WTC11 (cell line): ENCODE data around the gene FOXA3. TPM values are rescaled to one million over a fixed set of nuclear protein-coding genes. Genes with fewer than 3 reads are reported as not detected.

Experiments used
- ATAC-seq: fragments of 200-7000 bp; cut with Tn5 transposase; 2 replicates; pipeline ENCODE4 v1.10.0; 2021; ENCODE audit warnings: mild to moderate bottlenecking, moderate library complexity
- CTCF ChIA-PET: fragments of 300-600 bp; sonication (Branson Sonifier 250); formaldehyde crosslinking; loops from one replicate; lab custom pipeline; 2021; ENCODE audit warnings: antibody characterized with exemption; lab: Charles Lee
- POLR2A ChIA-PET: fragments of 350-600 bp; sonication (Branson Sonifier 250); formaldehyde crosslinking; loops from one replicate; lab custom pipeline; 2021; ENCODE audit warnings: antibody characterized with exemption; lab: Charles Lee
- DNase-seq: peaks from one replicate; pipeline ENCODE4 v3.0.0; 2021; ENCODE audit warnings: low spot score
- H3K27ac Mint-ChIP-seq: 2 replicates; pipeline ENCODE4 v1.8.0; 2021; ENCODE audit warnings: mixed read lengths
- H3K27me3 Mint-ChIP-seq: 2 replicates; pipeline ENCODE4 v1.8.0; 2021; ENCODE audit warnings: low read depth, mild to moderate bottlenecking, moderate library complexity, mixed read lengths
- H3K36me3 Mint-ChIP-seq: 2 replicates; pipeline ENCODE4 v1.8.0; 2021; ENCODE audit warnings: mixed read lengths
- H3K4me1 Mint-ChIP-seq: 2 replicates; pipeline ENCODE4 v1.8.0; 2022; ENCODE audit warnings: mixed read lengths
- H3K4me3 Mint-ChIP-seq: 2 replicates; pipeline ENCODE4 v1.8.0; 2021; ENCODE audit warnings: mild to moderate bottlenecking, moderate library complexity, mixed read lengths
- H3K9me3 Mint-ChIP-seq: 2 replicates; pipeline ENCODE4 v1.8.0; 2021; ENCODE audit warnings: mixed read lengths
- AFF4 ChIP-seq: sonication (generic); formaldehyde crosslinking; IDR thresholded peaks from 2 replicates; pipeline ENCODE4 v1.8.1; 2023; ENCODE audit warnings: mild to moderate bottlenecking, missing genetic modification reagents, borderline replicate concordance
- AR ChIP-seq: fragments of 250-450 bp; sonication (Bioruptor Pico); IDR thresholded peaks from 2 replicates; pipeline ENCODE4 v1.9.0; 2021; ENCODE audit warnings: mild to moderate bottlenecking
- ATF2 ChIP-seq: sonication (generic); formaldehyde crosslinking; IDR thresholded peaks from 2 replicates; pipeline ENCODE4 v1.8.1; 2022; ENCODE audit warnings: low read depth, missing genetic modification reagents, borderline replicate concordance
- CREB1 ChIP-seq: sonication (generic); formaldehyde crosslinking; IDR thresholded peaks from 2 replicates; pipeline ENCODE4 v1.8.0; 2023; ENCODE audit warnings: mild to moderate bottlenecking, missing genetic modification reagents
- ESRRA ChIP-seq: sonication (generic); formaldehyde crosslinking; IDR thresholded peaks from 2 replicates; pipeline ENCODE4 v1.8.1; 2022; ENCODE audit warnings: mild to moderate bottlenecking, missing genetic modification reagents, borderline replicate concordance
- ETV6 ChIP-seq: sonication (generic); formaldehyde crosslinking; IDR thresholded peaks from 2 replicates; pipeline ENCODE4 v1.8.1; 2022; ENCODE audit warnings: mild to moderate bottlenecking, missing genetic modification reagents
- MYBL2 ChIP-seq: sonication (generic); formaldehyde crosslinking; IDR thresholded peaks from 2 replicates; pipeline ENCODE4 v1.8.1; 2023; ENCODE audit warnings: mild to moderate bottlenecking, moderate library complexity, missing genetic modification reagents
- NFE2L1 ChIP-seq: sonication (generic); formaldehyde crosslinking; IDR thresholded peaks from 2 replicates; pipeline ENCODE4 v1.8.1; 2023; ENCODE audit warnings: missing genetic modification reagents
- NR2C2 ChIP-seq: sonication (generic); formaldehyde crosslinking; IDR thresholded peaks from 2 replicates; pipeline ENCODE4 v1.8.0; 2022; ENCODE audit warnings: mild to moderate bottlenecking, missing genetic modification reagents
- PREB ChIP-seq: sonication (generic); formaldehyde crosslinking; IDR thresholded peaks from 2 replicates; pipeline ENCODE4 v1.8.1; 2022; ENCODE audit warnings: mild to moderate bottlenecking, missing genetic modification reagents, moderate library complexity, borderline replicate concordance
- PRRX2 ChIP-seq: fragments of 250-450 bp; sonication (Bioruptor Pico); IDR thresholded peaks from 2 replicates; pipeline ENCODE4 v1.8.0; 2021; ENCODE audit warnings: mild to moderate bottlenecking
- SMAD4 ChIP-seq: sonication (generic); formaldehyde crosslinking; IDR thresholded peaks from 2 replicates; pipeline ENCODE4 v1.8.0; 2022; ENCODE audit warnings: mild to moderate bottlenecking, missing genetic modification reagents
- STAT6 ChIP-seq: sonication (generic); formaldehyde crosslinking; conservative IDR thresholded peaks from 2 replicates; pipeline ENCODE4 v1.8.1; 2023; ENCODE audit warnings: mild to moderate bottlenecking, low read depth, missing genetic modification reagents, moderate library complexity
- TCF7 ChIP-seq: sonication (generic); formaldehyde crosslinking; IDR thresholded peaks from 2 replicates; pipeline ENCODE4 v1.8.0; 2022; ENCODE audit warnings: mild to moderate bottlenecking, low read depth, missing genetic modification reagents, moderate library complexity
- TEAD1 ChIP-seq: sonication (generic); formaldehyde crosslinking; IDR thresholded peaks from 2 replicates; pipeline ENCODE4 v1.8.0; 2022; ENCODE audit warnings: mild to moderate bottlenecking, missing genetic modification reagents
- ZNF232 ChIP-seq: sonication (generic); formaldehyde crosslinking; IDR thresholded peaks from 2 replicates; pipeline ENCODE4 v1.8.0; 2022; ENCODE audit warnings: mild to moderate bottlenecking, missing genetic modification reagents
- ZNF512 ChIP-seq: sonication (generic); formaldehyde crosslinking; IDR thresholded peaks from 2 replicates; pipeline ENCODE4 v1.8.1; 2022; ENCODE audit warnings: missing genetic modification reagents, borderline replicate concordance
- total RNA-seq: library from RNA; stranded (reverse); gene quantifications from 3 replicates; pipeline ENCODE4 v1.2.3, GENCODE V29; 2021

FOXA3 gene
- total RNA-seq, 1 experiment from 2014 or later = 20.7 TPM

GRCh38 chr19:45879971-45880370, 15.8 kb downstream of the FOXA3 start:
- Mint-ChIP-seq H3K27me3 (no peaks in the 10 kb centered on the region), H3K36me3 (no peaks in the 10 kb centered on the region), H3K9me3 (no peaks in the 10 kb centered on the region), H3K4me1 (peaks cover 55% of the 10 kb centered on the region), H3K27ac (no peak overlapping the region), H3K4me3 (no peak overlapping the region)
- DNase-seq (no peak), ATAC-seq (no peak)
- ChIA-PET POLR2A (no interaction called here), CTCF (interaction anchor here (8.5 kb wide), 1 partner anchor 15 kb away, joined by 212 read pairs; the partner anchor contains the start of genes FOXA3 and SYMPK)
- TF ChIP-seq TEAD1 (CRISPR knock-in tag) (no peak), SMAD4 (CRISPR knock-in tag) (no peak), TCF7 (no peak), PRRX2 (CRISPR knock-in tag) (no peak), ETV6 (CRISPR knock-in tag) (no peak), NR2C2 (CRISPR knock-in tag) (no peak), AFF4 (CRISPR knock-in tag) (no peak), STAT6 (CRISPR knock-in tag) (no peak)

- ATAC-seq = no peak; the same call in 1 of the 2 replicates
- no peaks in the 10 kb centered on the region for H3K36me3 Mint-ChIP-seq
- POLR2A ChIA-PET = interaction anchor here (1.0 to 3.0 kb wide), 3 partner anchors 17 to 112 kb away, joined by 6 to 42 read pairs (median 6); partner anchors contain the start of genes FOXA3, SIX5 and SYMPK
- H3K27me3 Mint-ChIP-seq = no peaks in the 10 kb centered on the region
- H3K4me3 Mint-ChIP-seq = peak overlapping the region; percentile 76
- no peak for DNase-seq
- H3K27ac Mint-ChIP-seq = peak overlapping the region; percentile 65
- CTCF ChIA-PET = interaction anchor here (0.5 to 8.5 kb wide), 11 partner anchors 16 to 196 kb away, joined by 3 to 212 read pairs (median 4); partner anchors contain the start of genes CCDC61, FOXA3, MYPOP and RSPH6A
- peaks cover 45% of the 10 kb centered on the region for H3K4me1 Mint-ChIP-seq
- H3K9me3 Mint-ChIP-seq = no peaks in the 10 kb centered on the region
- no peak for TF ChIP-seq ZNF232
- no peak for TF ChIP-seq ATF2 (CRISPR knock-in tag)
- TF ChIP-seq MYBL2 = no peak
- no peak for TF ChIP-seq CREB1
- no peak for TF ChIP-seq ESRRA (CRISPR knock-in tag)
- no peak for TF ChIP-seq ETV6 (CRISPR knock-in tag)
- no peak for TF ChIP-seq AR (CRISPR knock-in tag)
- TF ChIP-seq ZNF512 = no peak
- TF ChIP-seq PREB (CRISPR knock-in tag) = no peak
- TF ChIP-seq NFE2L1 (CRISPR knock-in tag) = no peak
These were observed 17.2 kb downstream of the FOXA3 start for GRCh38 chr19:45881082-45881908.
